GM23338 (cell line): ENCODE measurements around the gene GNS. TPM values are rescaled to one million over a fixed set of nuclear protein-coding genes. Genes with fewer than 3 reads are reported as not detected.

ENCODE experiments used
- ATAC-seq: fragments of 200-7000 bp; cut with Tn5 transposase; 3 replicates; pipeline ENCODE4 v1.9.1; 2020
- DNase-seq: peaks from one replicate; pipeline ENCODE4 v3.0.0-alpha.2; 2015; ENCODE audit warnings: low spot score
- H2AFZ ChIP-seq: fragments of 200-600 bp; sonication (generic); 2 replicates; pipeline ENCODE4 v1.8.0; 2016; ENCODE audit warnings: antibody characterized with exemption, mild to moderate bottlenecking, moderate library complexity
- H3F3A ChIP-seq: fragments of 200-600 bp; sonication (generic); replicated peaks from 2 replicates; pipeline ENCODE4 v1.8.0; 2017; ENCODE audit warnings: antibody characterized with exemption, mixed run types, low read depth
- H3K27ac ChIP-seq: fragments of 200-600 bp; sonication (generic); 2 replicates; pipeline ENCODE4 v1.6.1; 2016; ENCODE audit warnings: low read depth
- H3K27me3 ChIP-seq: fragments of 200-600 bp; sonication (generic); 2 replicates; pipeline ENCODE4 v1.8.0; 2016; ENCODE audit warnings: mild to moderate bottlenecking, mixed run types, moderate library complexity; ENCODE audit not compliant: insufficient read depth
- H3K36me3 ChIP-seq: fragments of 200-600 bp; sonication (generic); 2 replicates; pipeline ENCODE4 v1.8.0; 2016; ENCODE audit warnings: mild to moderate bottlenecking; ENCODE audit not compliant: insufficient read depth
- H3K4me1 ChIP-seq: fragments of 200-600 bp; sonication (generic); 2 replicates; pipeline ENCODE4 v1.8.0; 2016; ENCODE audit warnings: mild to moderate bottlenecking, moderate library complexity; ENCODE audit not compliant: insufficient read depth
- H3K4me2 ChIP-seq: fragments of 200-600 bp; sonication (generic); 2 replicates; pipeline ENCODE4 v1.7.1; 2017; ENCODE audit warnings: mixed run types
- H3K4me3 ChIP-seq: fragments of 200-600 bp; sonication (generic); 2 replicates; pipeline ENCODE4 v1.6.1; 2016; ENCODE audit warnings: mixed run types
- H3K79me2 ChIP-seq: fragments of 200-600 bp; sonication (generic); replicated peaks from 2 replicates; pipeline ENCODE4 v1.8.0; 2017; ENCODE audit warnings: mild to moderate bottlenecking; ENCODE audit not compliant: insufficient read depth
- H3K9me2 ChIP-seq: fragments of 200-600 bp; sonication (generic); 2 replicates; pipeline ENCODE4 v1.8.0; 2017; ENCODE audit not compliant: insufficient read depth
- H4K20me1 ChIP-seq: fragments of 200-600 bp; sonication (generic); replicated peaks from 2 replicates; pipeline ENCODE4 v1.8.0; 2017; ENCODE audit warnings: mild to moderate bottlenecking; ENCODE audit not compliant: insufficient read depth
- H3K27ac Mint-ChIP-seq: 2 replicates; pipeline ENCODE4 v1.8.0; 2020; ENCODE audit warnings: inconsistent platforms, mild to moderate bottlenecking, moderate library complexity, mixed read lengths
- H3K27me3 Mint-ChIP-seq: 3 replicates; pipeline ENCODE4 v1.8.0; 2022; ENCODE audit warnings: low read depth, mild to moderate bottlenecking, moderate library complexity, mixed read lengths, inconsistent platforms; ENCODE audit not compliant: insufficient read depth, poor library complexity
- H3K36me3 Mint-ChIP-seq: 3 replicates; pipeline ENCODE4 v1.8.0; 2021; ENCODE audit warnings: low read depth, mild to moderate bottlenecking, inconsistent platforms, moderate library complexity, mixed read lengths
- H3K4me1 Mint-ChIP-seq: 3 replicates; pipeline ENCODE4 v1.8.0; 2020; ENCODE audit warnings: mild to moderate bottlenecking, inconsistent platforms, mixed read lengths
- H3K4me3 Mint-ChIP-seq: 3 replicates; pipeline ENCODE4 v1.8.0; 2021; ENCODE audit warnings: moderate library complexity, mild to moderate bottlenecking, inconsistent platforms, mixed read lengths
- H3K9me3 Mint-ChIP-seq: 3 replicates; pipeline ENCODE4 v1.8.0; 2020; ENCODE audit warnings: moderate library complexity, mild to moderate bottlenecking, inconsistent platforms, mixed read lengths
- CREB1 ChIP-seq: fragments of 250-450 bp; sonication (Bioruptor Pico); IDR thresholded peaks from 2 replicates; pipeline ENCODE4 v1.5.0; 2020; ENCODE audit warnings: low read depth, mild to moderate bottlenecking, moderate library complexity
- EZH2phosphoT487 ChIP-seq: fragments of 200-600 bp; sonication (generic); IDR thresholded peaks from one replicate; pipeline ENCODE4 v1.8.1; 2018; ENCODE audit warnings: antibody characterized with exemption; ENCODE audit not compliant: unreplicated experiment
- JUNB ChIP-seq: IDR thresholded peaks from one replicate; pipeline ENCODE4 v1.6.1; 2016; ENCODE audit warnings: antibody characterized with exemption; ENCODE audit not compliant: unreplicated experiment
- STAT1 ChIP-seq: IDR thresholded peaks from one replicate; pipeline ENCODE4 v1.6.1; 2016; ENCODE audit warnings: antibody characterized with exemption; ENCODE audit not compliant: unreplicated experiment
- ZNF114 ChIP-seq: fragments of 250-450 bp; sonication (Bioruptor Pico); IDR thresholded peaks from 2 replicates; pipeline ENCODE4 v1.5.0; 2020; ENCODE audit warnings: mild to moderate bottlenecking, moderate library complexity
- polyA plus RNA-seq: library from polyadenylated mRNA; unstranded; fragments of >200 nt; fragmentation: Nextera tagmentation; extraction: Ambion mirVana; gene quantifications from 2 replicates; pipeline ENCODE4 v1.2.1, GENCODE V29; 2016
- total RNA-seq: library from RNA; depleted of rRNA; stranded (reverse); fragments of >200 nt; shearing (Covaris generic); gene quantifications from 2 replicates; pipeline ENCODE4 v1.2.3, GENCODE V29; 2014
- TF ChIP-seq, protein P1 (sequence below): fragments of 250-450 bp; sonication (Bioruptor Pico); IDR thresholded peaks from 2 replicates; pipeline ENCODE4 v1.5.0; 2020; ENCODE audit warnings: mild to moderate bottlenecking, moderate library complexity
- TF ChIP-seq, protein P2 (sequence below): IDR thresholded peaks from 2 replicates; pipeline ENCODE4 v1.6.1; 2016; ENCODE audit warnings: antibody characterized with exemption

GNS gene
- total and polyA plus RNA-seq, 2 experiments from 2014 or later = 12.3 to 34.9 TPM

DNA sequence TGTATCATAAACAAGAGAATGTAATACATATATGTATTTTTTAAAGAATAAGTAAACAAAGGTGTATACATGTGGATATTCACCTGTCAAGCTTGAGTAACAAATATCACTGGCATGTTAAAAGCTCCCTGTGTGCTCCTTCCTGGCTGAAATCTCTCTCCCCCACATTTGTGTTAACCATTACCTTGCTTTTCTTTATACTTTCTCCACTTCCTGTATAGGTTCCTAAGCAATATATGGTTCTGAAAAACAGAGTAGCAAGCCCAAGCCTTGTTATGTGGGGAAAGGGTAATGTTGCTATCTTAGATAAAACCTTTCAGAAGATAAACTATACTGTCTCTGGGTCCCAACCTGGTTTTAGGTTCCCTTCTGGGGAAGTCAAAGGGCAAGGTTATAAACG is 32.9 kb upstream of the GNS start:
- no peaks in the 10 kb centered on the region for H4K20me1 ChIP-seq
- no peak overlapping the region for H3K4me3 ChIP-seq
- H3K36me3 ChIP-seq = no peaks in the 10 kb centered on the region
- H3K27me3 ChIP-seq = no peaks in the 10 kb centered on the region
- TF ChIP-seq, protein P1, sequence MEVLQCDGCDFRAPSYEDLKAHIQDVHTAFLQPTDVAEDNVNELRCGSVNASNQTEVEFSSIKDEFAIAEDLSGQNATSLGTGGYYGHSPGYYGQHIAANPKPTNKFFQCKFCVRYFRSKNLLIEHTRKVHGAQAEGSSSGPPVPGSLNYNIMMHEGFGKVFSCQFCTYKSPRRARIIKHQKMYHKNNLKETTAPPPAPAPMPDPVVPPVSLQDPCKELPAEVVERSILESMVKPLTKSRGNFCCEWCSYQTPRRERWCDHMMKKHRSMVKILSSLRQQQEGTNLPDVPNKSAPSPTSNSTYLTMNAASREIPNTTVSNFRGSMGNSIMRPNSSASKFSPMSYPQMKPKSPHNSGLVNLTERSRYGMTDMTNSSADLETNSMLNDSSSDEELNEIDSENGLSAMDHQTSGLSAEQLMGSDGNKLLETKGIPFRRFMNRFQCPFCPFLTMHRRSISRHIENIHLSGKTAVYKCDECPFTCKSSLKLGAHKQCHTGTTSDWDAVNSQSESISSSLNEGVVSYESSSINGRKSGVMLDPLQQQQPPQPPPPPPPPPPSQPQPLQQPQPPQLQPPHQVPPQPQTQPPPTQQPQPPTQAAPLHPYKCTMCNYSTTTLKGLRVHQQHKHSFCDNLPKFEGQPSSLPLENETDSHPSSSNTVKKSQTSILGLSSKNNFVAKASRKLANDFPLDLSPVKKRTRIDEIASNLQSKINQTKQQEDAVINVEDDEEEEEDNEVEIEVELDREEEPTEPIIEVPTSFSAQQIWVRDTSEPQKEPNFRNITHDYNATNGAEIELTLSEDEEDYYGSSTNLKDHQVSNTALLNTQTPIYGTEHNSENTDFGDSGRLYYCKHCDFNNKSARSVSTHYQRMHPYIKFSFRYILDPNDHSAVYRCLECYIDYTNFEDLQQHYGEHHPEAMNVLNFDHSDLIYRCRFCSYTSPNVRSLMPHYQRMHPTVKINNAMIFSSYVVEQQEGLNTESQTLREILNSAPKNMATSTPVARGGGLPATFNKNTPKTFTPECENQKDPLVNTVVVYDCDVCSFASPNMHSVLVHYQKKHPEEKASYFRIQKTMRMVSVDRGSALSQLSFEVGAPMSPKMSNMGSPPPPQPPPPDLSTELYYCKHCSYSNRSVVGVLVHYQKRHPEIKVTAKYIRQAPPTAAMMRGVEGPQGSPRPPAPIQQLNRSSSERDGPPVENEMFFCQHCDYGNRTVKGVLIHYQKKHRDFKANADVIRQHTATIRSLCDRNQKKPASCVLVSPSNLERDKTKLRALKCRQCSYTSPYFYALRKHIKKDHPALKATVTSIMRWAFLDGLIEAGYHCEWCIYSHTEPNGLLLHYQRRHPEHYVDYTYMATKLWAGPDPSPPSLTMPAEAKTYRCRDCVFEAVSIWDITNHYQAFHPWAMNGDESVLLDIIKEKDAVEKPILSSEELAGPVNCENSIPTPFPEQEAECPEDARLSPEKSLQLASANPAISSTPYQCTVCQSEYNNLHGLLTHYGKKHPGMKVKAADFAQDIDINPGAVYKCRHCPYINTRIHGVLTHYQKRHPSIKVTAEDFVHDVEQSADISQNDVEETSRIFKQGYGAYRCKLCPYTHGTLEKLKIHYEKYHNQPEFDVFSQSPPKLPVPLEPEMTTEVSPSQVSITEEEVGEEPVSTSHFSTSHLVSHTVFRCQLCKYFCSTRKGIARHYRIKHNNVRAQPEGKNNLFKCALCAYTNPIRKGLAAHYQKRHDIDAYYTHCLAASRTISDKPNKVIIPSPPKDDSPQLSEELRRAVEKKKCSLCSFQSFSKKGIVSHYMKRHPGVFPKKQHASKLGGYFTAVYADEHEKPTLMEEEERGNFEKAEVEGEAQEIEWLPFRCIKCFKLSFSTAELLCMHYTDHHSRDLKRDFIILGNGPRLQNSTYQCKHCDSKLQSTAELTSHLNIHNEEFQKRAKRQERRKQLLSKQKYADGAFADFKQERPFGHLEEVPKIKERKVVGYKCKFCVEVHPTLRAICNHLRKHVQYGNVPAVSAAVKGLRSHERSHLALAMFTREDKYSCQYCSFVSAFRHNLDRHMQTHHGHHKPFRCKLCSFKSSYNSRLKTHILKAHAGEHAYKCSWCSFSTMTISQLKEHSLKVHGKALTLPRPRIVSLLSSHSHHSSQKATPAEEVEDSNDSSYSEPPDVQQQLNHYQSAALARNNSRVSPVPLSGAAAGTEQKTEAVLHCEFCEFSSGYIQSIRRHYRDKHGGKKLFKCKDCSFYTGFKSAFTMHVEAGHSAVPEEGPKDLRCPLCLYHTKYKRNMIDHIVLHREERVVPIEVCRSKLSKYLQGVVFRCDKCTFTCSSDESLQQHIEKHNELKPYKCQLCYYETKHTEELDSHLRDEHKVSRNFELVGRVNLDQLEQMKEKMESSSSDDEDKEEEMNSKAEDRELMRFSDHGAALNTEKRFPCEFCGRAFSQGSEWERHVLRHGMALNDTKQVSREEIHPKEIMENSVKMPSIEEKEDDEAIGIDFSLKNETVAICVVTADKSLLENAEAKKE (CRISPR knock-in tag) = no peak
- Mint-ChIP-seq H3K9me3 (no peaks in the 10 kb centered on the region), H3K4me1 (peaks cover 11% of the 10 kb centered on the region), H3K4me3 (no peak overlapping the region), H3K27me3 (peaks cover 2% of the 10 kb centered on the region), H3K27ac (no peak overlapping the region), H3K36me3 (no peaks in the 10 kb centered on the region)
- H3K4me1 ChIP-seq = peaks cover 16% of the 10 kb centered on the region
- H3K9me2 ChIP-seq = no peaks in the 10 kb centered on the region
- H3K4me2 ChIP-seq = no peak overlapping the region
- H2AFZ ChIP-seq = no peak overlapping the region
- no peak overlapping the region for H3K27ac ChIP-seq
- no peaks in the 10 kb centered on the region for H3K79me2 ChIP-seq
- ATAC-seq (no peak), DNase-seq (no peak)
- no peaks in the 10 kb centered on the region for H3F3A ChIP-seq

DNA sequence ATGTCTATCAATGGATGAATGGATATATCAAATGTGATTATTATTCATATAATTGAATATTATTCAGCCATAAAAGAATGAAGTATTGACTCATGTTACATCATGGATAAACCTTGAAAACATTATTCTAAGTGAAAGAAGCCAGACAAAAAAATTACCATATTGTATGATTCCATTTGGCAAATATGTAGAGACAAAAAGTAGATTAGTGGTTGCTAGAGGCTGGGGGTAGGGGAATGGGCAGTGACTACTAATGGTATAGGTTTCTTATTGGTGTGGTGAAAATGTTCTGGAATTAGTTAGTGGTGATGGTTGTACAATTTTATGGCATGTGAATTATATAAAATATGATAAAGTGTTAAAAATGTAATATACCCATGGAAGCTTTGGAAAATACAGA is 31.8 kb upstream of the GNS start:
- H3K36me3 Mint-ChIP-seq = no peaks in the 10 kb centered on the region
- peaks cover 11% of the 10 kb centered on the region for H3K4me1 Mint-ChIP-seq
- H3K79me2 ChIP-seq = no peaks in the 10 kb centered on the region
- no peaks in the 10 kb centered on the region for H3K9me3 Mint-ChIP-seq
- no peak overlapping the region for H3K4me2 ChIP-seq
- no peaks in the 10 kb centered on the region for H3K36me3 ChIP-seq
- H3K27ac Mint-ChIP-seq = no peak overlapping the region
- no peak overlapping the region for H2AFZ ChIP-seq
- no peak overlapping the region for H3K4me3 Mint-ChIP-seq
- H3K27me3 ChIP-seq = no peaks in the 10 kb centered on the region
- H3K9me2 ChIP-seq = no peaks in the 10 kb centered on the region
- no peaks in the 10 kb centered on the region for H3F3A ChIP-seq
- no peak overlapping the region for H3K4me3 ChIP-seq
- H3K27ac ChIP-seq = no peak overlapping the region
- no peak for ATAC-seq
- no peaks in the 10 kb centered on the region for H4K20me1 ChIP-seq
- H3K27me3 Mint-ChIP-seq = peaks cover 2% of the 10 kb centered on the region
- DNase-seq = no peak
- peaks cover 17% of the 10 kb centered on the region for H3K4me1 ChIP-seq
- TF ChIP-seq EZH2phosphoT487 = no peak
- no peak for TF ChIP-seq CREB1 (CRISPR knock-in tag)
- no peak for TF ChIP-seq STAT1
- TF ChIP-seq ZNF114 (CRISPR knock-in tag) = no peak
- TF ChIP-seq JUNB = no peak
- TF ChIP-seq, protein P2, sequence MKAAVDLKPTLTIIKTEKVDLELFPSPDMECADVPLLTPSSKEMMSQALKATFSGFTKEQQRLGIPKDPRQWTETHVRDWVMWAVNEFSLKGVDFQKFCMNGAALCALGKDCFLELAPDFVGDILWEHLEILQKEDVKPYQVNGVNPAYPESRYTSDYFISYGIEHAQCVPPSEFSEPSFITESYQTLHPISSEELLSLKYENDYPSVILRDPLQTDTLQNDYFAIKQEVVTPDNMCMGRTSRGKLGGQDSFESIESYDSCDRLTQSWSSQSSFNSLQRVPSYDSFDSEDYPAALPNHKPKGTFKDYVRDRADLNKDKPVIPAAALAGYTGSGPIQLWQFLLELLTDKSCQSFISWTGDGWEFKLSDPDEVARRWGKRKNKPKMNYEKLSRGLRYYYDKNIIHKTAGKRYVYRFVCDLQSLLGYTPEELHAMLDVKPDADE = no peak
